Hepatocyte (in vitro differentiated cells): ENCODE measurements around the gene EDA.

ENCODE experiments used
- EZH2phosphoT487 ChIP-seq: fragments of 200-600 bp; sonication (generic); IDR thresholded peaks from one replicate; pipeline ENCODE4 v1.6.1; 2018; ENCODE audit warnings: antibody characterized with exemption, mild to moderate bottlenecking, low read depth, moderate library complexity; ENCODE audit not compliant: unreplicated experiment, severe bottlenecking
- TF ChIP-seq, protein P1 (sequence below): fragments of 200-600 bp; sonication (generic); IDR thresholded peaks from 2 replicates; pipeline ENCODE4 v1.5.1; 2016; ENCODE audit warnings: antibody characterized with exemption, mild to moderate bottlenecking; ENCODE audit not compliant: poor library complexity

- TF ChIP-seq EZH2phosphoT487 = no peak
- TF ChIP-seq, protein P1, sequence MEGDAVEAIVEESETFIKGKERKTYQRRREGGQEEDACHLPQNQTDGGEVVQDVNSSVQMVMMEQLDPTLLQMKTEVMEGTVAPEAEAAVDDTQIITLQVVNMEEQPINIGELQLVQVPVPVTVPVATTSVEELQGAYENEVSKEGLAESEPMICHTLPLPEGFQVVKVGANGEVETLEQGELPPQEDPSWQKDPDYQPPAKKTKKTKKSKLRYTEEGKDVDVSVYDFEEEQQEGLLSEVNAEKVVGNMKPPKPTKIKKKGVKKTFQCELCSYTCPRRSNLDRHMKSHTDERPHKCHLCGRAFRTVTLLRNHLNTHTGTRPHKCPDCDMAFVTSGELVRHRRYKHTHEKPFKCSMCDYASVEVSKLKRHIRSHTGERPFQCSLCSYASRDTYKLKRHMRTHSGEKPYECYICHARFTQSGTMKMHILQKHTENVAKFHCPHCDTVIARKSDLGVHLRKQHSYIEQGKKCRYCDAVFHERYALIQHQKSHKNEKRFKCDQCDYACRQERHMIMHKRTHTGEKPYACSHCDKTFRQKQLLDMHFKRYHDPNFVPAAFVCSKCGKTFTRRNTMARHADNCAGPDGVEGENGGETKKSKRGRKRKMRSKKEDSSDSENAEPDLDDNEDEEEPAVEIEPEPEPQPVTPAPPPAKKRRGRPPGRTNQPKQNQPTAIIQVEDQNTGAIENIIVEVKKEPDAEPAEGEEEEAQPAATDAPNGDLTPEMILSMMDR = no peak
Observed at GRCh38 chrX:69664693-69665092, 48.8 kb downstream of the EDA start.
